Esophagus squamous epithelium (tissue), 4 donors: ENCODE data around the gene MPC2.

Experiments
- POLR2A ChIP-seq, 4 donors: fragments of 450-650 bp; IDR thresholded peaks; one replicate each; pipeline ENCODE4 v1.6.1; 2017; ENCODE audit warnings: antibody characterized with exemption in 4 of 4, mild to moderate bottlenecking in 4 of 4, moderate library complexity in 3 of 4
- TF ChIP-seq, protein P1 (sequence below), 6 experiments: fragments of 450-650 bp in 4 of 6; fragments of 200-600 bp in 2 of 6; sonication (generic) in 2 of 6; IDR thresholded peaks; one replicate each; pipeline ENCODE4 v1.5.1; 2016 to 2019; ENCODE audit warnings: antibody characterized with exemption in 6 of 6, mild to moderate bottlenecking in 4 of 6, moderate library complexity in 4 of 6

DNA sequence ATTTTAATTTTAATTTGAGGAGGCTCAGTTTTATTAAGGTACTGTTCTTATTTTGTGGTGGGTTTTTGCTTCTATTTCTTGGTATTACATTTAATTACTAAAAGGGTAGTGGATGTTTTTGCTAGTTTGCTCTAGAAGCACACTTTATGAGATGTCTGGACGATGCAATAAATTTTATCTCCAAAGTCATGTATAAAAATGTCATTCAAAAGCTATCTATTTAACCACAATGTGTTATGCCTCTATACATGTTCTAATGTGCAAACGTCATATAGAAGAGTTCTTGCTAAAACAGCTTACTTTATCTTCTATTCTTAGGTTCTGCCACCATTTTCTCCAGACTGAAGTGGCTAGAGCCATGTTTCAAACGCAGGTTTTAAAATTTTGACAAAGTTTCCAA lies 12.9 kb upstream of the MPC2 start:
- TF ChIP-seq POLR2A (IDR thresholded peaks at IDR 0.05) = no peak
- TF ChIP-seq, protein P1, sequence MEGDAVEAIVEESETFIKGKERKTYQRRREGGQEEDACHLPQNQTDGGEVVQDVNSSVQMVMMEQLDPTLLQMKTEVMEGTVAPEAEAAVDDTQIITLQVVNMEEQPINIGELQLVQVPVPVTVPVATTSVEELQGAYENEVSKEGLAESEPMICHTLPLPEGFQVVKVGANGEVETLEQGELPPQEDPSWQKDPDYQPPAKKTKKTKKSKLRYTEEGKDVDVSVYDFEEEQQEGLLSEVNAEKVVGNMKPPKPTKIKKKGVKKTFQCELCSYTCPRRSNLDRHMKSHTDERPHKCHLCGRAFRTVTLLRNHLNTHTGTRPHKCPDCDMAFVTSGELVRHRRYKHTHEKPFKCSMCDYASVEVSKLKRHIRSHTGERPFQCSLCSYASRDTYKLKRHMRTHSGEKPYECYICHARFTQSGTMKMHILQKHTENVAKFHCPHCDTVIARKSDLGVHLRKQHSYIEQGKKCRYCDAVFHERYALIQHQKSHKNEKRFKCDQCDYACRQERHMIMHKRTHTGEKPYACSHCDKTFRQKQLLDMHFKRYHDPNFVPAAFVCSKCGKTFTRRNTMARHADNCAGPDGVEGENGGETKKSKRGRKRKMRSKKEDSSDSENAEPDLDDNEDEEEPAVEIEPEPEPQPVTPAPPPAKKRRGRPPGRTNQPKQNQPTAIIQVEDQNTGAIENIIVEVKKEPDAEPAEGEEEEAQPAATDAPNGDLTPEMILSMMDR (IDR thresholded peaks at IDR 0.05) = no peak
